ENCODE data around the gene ZNF419.
A peak's percentile ranks its signal among the peaks of the same experiment; 100 is the strongest.
"Not testable (repeated sequence)": the region's sequence is repeated elsewhere in the genome, so short reads cannot be mapped to it uniquely, and the experiment has no call there.

Gene ZNF419

DNA sequence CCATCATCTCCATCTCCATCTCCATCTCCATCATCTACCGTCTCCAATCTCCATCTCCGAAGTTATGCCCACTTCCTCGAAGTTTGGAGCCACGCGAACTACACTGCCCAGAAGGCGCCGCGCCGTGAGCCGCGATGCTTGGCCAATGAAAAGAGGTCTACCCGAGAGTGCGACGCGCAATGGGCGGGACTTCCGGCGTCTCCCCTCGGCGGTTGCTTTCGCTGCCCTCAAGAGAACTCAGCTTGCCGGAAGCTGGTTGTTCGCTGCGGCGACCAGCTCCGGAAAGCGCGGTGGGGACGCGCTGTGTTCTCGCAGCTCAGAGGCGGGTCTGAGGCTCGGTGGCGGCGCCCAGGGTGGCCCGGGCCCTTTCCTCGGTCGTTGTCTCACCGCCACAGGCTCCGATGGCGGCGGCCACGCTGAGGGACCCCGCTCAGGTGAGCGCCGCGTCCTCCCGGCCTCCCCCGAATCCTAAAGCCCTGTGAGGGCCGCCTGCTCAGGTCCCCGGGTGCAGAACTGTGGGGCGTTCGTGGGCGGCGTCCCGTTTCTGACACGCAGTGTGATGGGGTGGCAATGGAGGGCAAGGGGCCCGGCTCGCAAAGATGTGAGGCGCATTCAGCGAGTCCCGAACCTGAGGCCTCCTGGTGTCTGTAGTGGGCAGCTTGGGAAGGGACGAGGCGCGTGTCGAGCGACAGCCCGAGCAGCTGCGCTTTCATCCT, 12.3 kb downstream of the ZNF419 start, which contains the start of gene ZNF773:
Gene ZNF773, plus strand, starts transcription at position 259 of the 716 bp plus-strand sequence. Its CDS starts 143 bp downstream, at position 402.
- Histone ChIP-seq H3K18ac (ENCODE audit: low read depth in 1 of 2, low read length in 2 of 2) (peak within 1 kb of the TSS; percentile 89 to 91), H2AFZ (ENCODE audit: low read depth, low read length) (peak within 1 kb of the TSS; percentile 88), H4K91ac (ENCODE audit: low read length) (peak within 1 kb of the TSS; percentile 52), H2BK15ac (ENCODE audit: low read depth, poor library complexity, severe bottlenecking) (peak within 1 kb of the TSS; percentile 83), H4K8ac (ENCODE audit: low read length) (peak within 1 kb of the TSS; percentile 95), H2BK5ac (ENCODE audit: low read depth, low read length, poor library complexity, severe bottlenecking) (peak within 1 kb of the TSS; percentile 4), H3K4me3 (ENCODE audit: insufficient read depth in 1 of 2, low read depth in 1 of 2, low read length in 2 of 2) (peak within 1 kb of the TSS; percentile 82 to 86), H3K14ac (ENCODE audit: low read length in 2 of 2) (peak within 1 kb of the TSS in 1 of 2 experiments; percentile 97), H3K4me2 (ENCODE audit: low read length, poor library complexity, severe bottlenecking) (peak within 1 kb of the TSS; percentile 75), H3K79me1 (replicated peaks; ENCODE audit: low read length, poor library complexity, severe bottlenecking) (peaks cover 28% of the 10 kb centered on the region), H2BK120ac (ENCODE audit: low read depth, low read length) (peak within 1 kb of the TSS; percentile 19), H3K4ac (ENCODE audit: low read depth in 1 of 2, low read length in 2 of 2) (peak within 1 kb of the TSS; percentile 90 to 94), H3K36me3 (ENCODE audit: control insufficient read depth in 1 of 2, insufficient read depth in 2 of 2, low read depth in 1 of 2, low read length in 2 of 2) (peaks cover 21 to 25% of the 10 kb centered on the region in 2 experiments), H3K9ac (ENCODE audit: low read length) (peak within 1 kb of the TSS; percentile 92)
- H3K23ac ChIP-seq (ENCODE audit: low read length in 2 of 2); H3K27me3 ChIP-seq (ENCODE audit: control insufficient read depth in 1 of 2, insufficient read depth in 1 of 2, low read length in 2 of 2); H2AK5ac ChIP-seq (ENCODE audit: low read length, severe bottlenecking); H2BK12ac ChIP-seq (ENCODE audit: low read length in 2 of 2); H3K4me1 ChIP-seq (ENCODE audit: control insufficient read depth, insufficient read depth, low read depth, low read length); H3K27ac ChIP-seq (ENCODE audit: low read length, poor library complexity, severe bottlenecking); H3K9me3 ChIP-seq (ENCODE audit: control insufficient read depth, low read length): not testable (repeated sequence)
- under 1% methylated on average over 40 of the region's 69 CpGs for WGBS
- peak; percentile 95 for DNase-seq

DNA sequence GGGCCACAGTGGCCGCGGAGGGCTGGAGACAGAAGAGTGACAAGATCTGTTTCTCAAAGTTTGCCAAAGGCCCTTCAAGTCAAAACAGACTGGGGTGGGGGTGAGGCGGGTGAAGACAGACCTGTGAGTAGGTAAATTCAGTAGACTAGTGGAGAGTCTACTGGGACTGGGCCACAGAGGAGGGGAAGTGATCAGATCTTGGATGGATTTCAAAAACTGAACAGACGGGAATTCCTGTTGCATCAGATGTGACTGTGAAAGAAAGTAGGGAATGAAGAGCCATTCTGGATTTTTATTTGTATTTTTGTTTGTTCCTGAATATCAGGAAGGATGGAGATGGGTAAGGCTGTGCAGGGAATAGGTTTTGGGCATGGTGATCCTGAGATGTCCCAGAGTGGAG, 12.8 kb downstream of the ZNF419 start:
- peak; percentile 43 for DNase-seq
- WGBS = 19% methylated on average over 2 of the region's 4 CpGs
- H3K4ac ChIP-seq (ENCODE audit: low read depth in 1 of 2, low read length in 2 of 2); H4K8ac ChIP-seq (ENCODE audit: low read length); H2BK5ac ChIP-seq (ENCODE audit: low read depth, low read length, poor library complexity, severe bottlenecking); H3K18ac ChIP-seq (ENCODE audit: low read depth in 1 of 2, low read length in 2 of 2); H2AK5ac ChIP-seq (ENCODE audit: low read length, severe bottlenecking); H3K27ac ChIP-seq (ENCODE audit: low read length, poor library complexity, severe bottlenecking); H3K4me1 ChIP-seq (ENCODE audit: control insufficient read depth, insufficient read depth, low read depth, low read length); H3K23ac ChIP-seq (ENCODE audit: low read length in 2 of 2); H2AFZ ChIP-seq (ENCODE audit: low read depth, low read length); H2BK120ac ChIP-seq (ENCODE audit: low read depth, low read length); H4K91ac ChIP-seq (ENCODE audit: low read length); H2BK15ac ChIP-seq (ENCODE audit: low read depth, poor library complexity, severe bottlenecking); H2BK12ac ChIP-seq (ENCODE audit: low read length in 2 of 2); H3K9me3 ChIP-seq (ENCODE audit: control insufficient read depth, low read length); H3K27me3 ChIP-seq (ENCODE audit: control insufficient read depth in 1 of 2, insufficient read depth in 1 of 2, low read length in 2 of 2): not testable (repeated sequence)
- Histone ChIP-seq H3K4me3 (ENCODE audit: insufficient read depth in 1 of 2, low read depth in 1 of 2, low read length in 2 of 2) (peak overlapping the region in 1 of 2 experiments; percentile 78), H3K9ac (ENCODE audit: low read length) (peak overlapping the region; percentile 87), H3K79me1 (replicated peaks; ENCODE audit: low read length, poor library complexity, severe bottlenecking) (peaks cover 29% of the 10 kb centered on the region), H3K36me3 (ENCODE audit: control insufficient read depth in 1 of 2, insufficient read depth in 2 of 2, low read depth in 1 of 2, low read length in 2 of 2) (peaks cover 26 to 27% of the 10 kb centered on the region in 2 experiments), H3K14ac (ENCODE audit: low read length in 2 of 2) (peak overlapping the region in 1 of 2 experiments; percentile 41), H3K4me2 (ENCODE audit: low read length, poor library complexity, severe bottlenecking) (peak overlapping the region; percentile 75)

DNA sequence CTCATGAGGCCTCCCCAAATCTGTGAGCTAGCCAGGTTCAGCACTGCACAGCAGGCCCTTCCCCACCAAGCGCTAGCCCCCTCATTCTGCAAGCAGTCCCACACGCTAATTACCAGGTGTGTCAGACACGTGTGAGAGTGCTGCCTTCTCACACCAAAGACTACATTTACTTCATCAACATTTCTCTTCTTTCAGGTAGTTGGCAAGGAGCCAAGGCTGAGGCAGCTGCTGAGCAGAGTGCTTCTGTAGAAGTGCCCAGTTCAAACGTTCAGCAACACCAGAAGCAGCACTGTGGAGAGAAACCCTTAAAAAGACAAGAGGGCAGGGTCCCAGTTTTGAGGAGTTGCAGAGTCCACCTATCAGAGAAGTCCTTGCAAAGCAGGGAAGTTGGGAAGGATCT, 18.6 kb downstream of the ZNF419 start:
- DNase-seq = no peak
- H3K18ac ChIP-seq (ENCODE audit: low read depth in 1 of 2, low read length in 2 of 2) = no peak overlapping the region
- H3K14ac ChIP-seq (ENCODE audit: low read length in 2 of 2) = no peak overlapping the region
- H3K4me1 ChIP-seq (ENCODE audit: control insufficient read depth, insufficient read depth, low read depth, low read length) = no peaks in the 10 kb centered on the region
- no peak overlapping the region for H2BK120ac ChIP-seq (ENCODE audit: low read depth, low read length)
- H3K36me3 ChIP-seq (ENCODE audit: control insufficient read depth in 1 of 2, insufficient read depth in 2 of 2, low read depth in 1 of 2, low read length in 2 of 2) = peaks cover 49 to 71% of the 10 kb centered on the region in 2 experiments
- H3K23ac ChIP-seq (ENCODE audit: low read length in 2 of 2) = no peak overlapping the region
- no peak overlapping the region for H2BK12ac ChIP-seq (ENCODE audit: low read length in 2 of 2)
- no peak overlapping the region for H3K27ac ChIP-seq (ENCODE audit: low read length, poor library complexity, severe bottlenecking)
- no peak overlapping the region for H3K4me2 ChIP-seq (ENCODE audit: low read length, poor library complexity, severe bottlenecking)
- H3K9ac ChIP-seq (ENCODE audit: low read length) = no peak overlapping the region
- no peak overlapping the region for H3K4me3 ChIP-seq (ENCODE audit: insufficient read depth in 1 of 2, low read depth in 1 of 2, low read length in 2 of 2)
- H3K4ac ChIP-seq (ENCODE audit: low read depth in 1 of 2, low read length in 2 of 2) = no peak overlapping the region
- peaks cover 27% of the 10 kb centered on the region for H3K79me1 ChIP-seq (replicated peaks; ENCODE audit: low read length, poor library complexity, severe bottlenecking)
- H3K27me3 ChIP-seq (ENCODE audit: control insufficient read depth in 1 of 2, insufficient read depth in 1 of 2, low read length in 2 of 2) = no peaks in the 10 kb centered on the region
- H2BK15ac ChIP-seq (ENCODE audit: low read depth, poor library complexity, severe bottlenecking) = no peak overlapping the region
- H2BK5ac ChIP-seq (ENCODE audit: low read depth, low read length, poor library complexity, severe bottlenecking) = no peak overlapping the region
- H2AFZ ChIP-seq (ENCODE audit: low read depth, low read length) = no peak overlapping the region
- WGBS = 99% methylated on average over 4 of the region's 4 CpGs
- peaks cover 45% of the 10 kb centered on the region for H3K9me3 ChIP-seq (ENCODE audit: control insufficient read depth, low read length)
- no peak overlapping the region for H4K91ac ChIP-seq (ENCODE audit: low read length)
- H2AK5ac ChIP-seq (ENCODE audit: low read length, severe bottlenecking) = no peak overlapping the region
- H4K8ac ChIP-seq (ENCODE audit: low read length) = no peak overlapping the region

GRCh38 chr19:57511484-57511883, 23.9 kb downstream of the ZNF419 start:
- H3K4me1 ChIP-seq (ENCODE audit: control insufficient read depth, insufficient read depth, low read depth, low read length) = no peaks in the 10 kb centered on the region
- H3K18ac ChIP-seq (ENCODE audit: low read depth in 1 of 2, low read length in 2 of 2) = no peak overlapping the region
- no peak overlapping the region for H4K91ac ChIP-seq (ENCODE audit: low read length)
- no peak overlapping the region for H3K14ac ChIP-seq (ENCODE audit: low read length in 2 of 2)
- no peak overlapping the region for H2AFZ ChIP-seq (ENCODE audit: low read depth, low read length)
- H2BK15ac ChIP-seq (ENCODE audit: low read depth, poor library complexity, severe bottlenecking) = no peak overlapping the region
- H2BK12ac ChIP-seq (ENCODE audit: low read length in 2 of 2) = no peak overlapping the region
- no peak overlapping the region for H3K4me2 ChIP-seq (ENCODE audit: low read length, poor library complexity, severe bottlenecking)
- H3K9ac ChIP-seq (ENCODE audit: low read length) = no peak overlapping the region
- H2AK5ac ChIP-seq (ENCODE audit: low read length, severe bottlenecking) = no peak overlapping the region
- H2BK120ac ChIP-seq (ENCODE audit: low read depth, low read length) = no peak overlapping the region
- H3K79me1 ChIP-seq (replicated peaks; ENCODE audit: low read length, poor library complexity, severe bottlenecking) = peaks cover 3% of the 10 kb centered on the region
- no peak overlapping the region for H2BK5ac ChIP-seq (ENCODE audit: low read depth, low read length, poor library complexity, severe bottlenecking)
- no peak overlapping the region for H3K23ac ChIP-seq (ENCODE audit: low read length in 2 of 2)
- no peak for DNase-seq
- no peaks in the 10 kb centered on the region for H3K27me3 ChIP-seq (ENCODE audit: control insufficient read depth in 1 of 2, insufficient read depth in 1 of 2, low read length in 2 of 2)
- no peak overlapping the region for H3K4me3 ChIP-seq (ENCODE audit: insufficient read depth in 1 of 2, low read depth in 1 of 2, low read length in 2 of 2)
- no peak overlapping the region for H3K27ac ChIP-seq (ENCODE audit: low read length, poor library complexity, severe bottlenecking)
- H3K36me3 ChIP-seq (ENCODE audit: control insufficient read depth in 1 of 2, insufficient read depth in 2 of 2, low read depth in 1 of 2, low read length in 2 of 2) = peaks cover 25 to 79% of the 10 kb centered on the region in 2 experiments
- no peak overlapping the region for H4K8ac ChIP-seq (ENCODE audit: low read length)
- H3K4ac ChIP-seq (ENCODE audit: low read depth in 1 of 2, low read length in 2 of 2) = no peak overlapping the region
- peaks cover 85% of the 10 kb centered on the region for H3K9me3 ChIP-seq (ENCODE audit: control insufficient read depth, low read length)

Measured in mesenchymal stem cell (in vitro differentiated cells and primary cell).